ENCODE measurements around the gene ZNF341.
A peak's percentile ranks its signal among the peaks of the same experiment; 100 is the strongest.
"Not testable (repeated sequence)": the region's sequence is repeated elsewhere in the genome, so short reads cannot be mapped to it uniquely, and the experiment has no call there.

ZNF341 gene

DNA sequence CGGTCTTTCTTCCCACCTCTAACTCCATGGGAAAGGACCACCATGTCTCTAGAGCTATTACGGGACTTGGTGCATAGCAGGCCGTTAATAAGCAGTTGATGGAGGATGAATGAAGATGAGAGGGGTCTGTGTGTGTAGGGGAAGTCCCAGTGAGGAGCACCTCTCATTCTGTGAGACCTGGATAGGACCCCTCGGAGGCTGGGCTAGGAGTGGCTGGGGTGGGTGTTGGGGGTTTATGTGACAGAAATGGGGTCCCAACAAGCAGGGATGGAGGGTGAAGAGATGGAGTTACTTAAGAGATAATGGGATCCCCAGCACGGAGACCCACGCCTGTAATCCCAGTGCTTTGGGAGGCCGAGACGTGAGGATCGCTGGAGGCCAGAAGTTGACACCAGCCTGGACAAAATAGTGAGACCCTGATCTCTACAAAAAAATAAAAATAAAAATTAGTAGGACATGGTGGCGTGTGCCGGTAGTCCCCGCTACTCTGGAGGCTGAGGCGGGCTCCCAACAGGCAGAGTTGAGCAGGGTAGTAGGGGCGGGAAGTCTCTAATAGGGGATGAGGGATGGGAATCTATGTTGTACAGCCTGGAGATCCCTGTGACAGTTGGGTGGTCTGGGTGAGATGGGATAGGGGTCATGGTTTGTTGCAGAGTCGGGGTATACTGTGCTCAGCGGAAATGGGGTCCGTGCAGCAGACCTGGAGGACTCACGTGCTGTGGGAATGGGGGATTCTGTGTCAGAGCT lies 677 bp upstream of the ZNF341 start:
- DNase-seq (ENCODE audit: low read depth) = no peak

DNA sequence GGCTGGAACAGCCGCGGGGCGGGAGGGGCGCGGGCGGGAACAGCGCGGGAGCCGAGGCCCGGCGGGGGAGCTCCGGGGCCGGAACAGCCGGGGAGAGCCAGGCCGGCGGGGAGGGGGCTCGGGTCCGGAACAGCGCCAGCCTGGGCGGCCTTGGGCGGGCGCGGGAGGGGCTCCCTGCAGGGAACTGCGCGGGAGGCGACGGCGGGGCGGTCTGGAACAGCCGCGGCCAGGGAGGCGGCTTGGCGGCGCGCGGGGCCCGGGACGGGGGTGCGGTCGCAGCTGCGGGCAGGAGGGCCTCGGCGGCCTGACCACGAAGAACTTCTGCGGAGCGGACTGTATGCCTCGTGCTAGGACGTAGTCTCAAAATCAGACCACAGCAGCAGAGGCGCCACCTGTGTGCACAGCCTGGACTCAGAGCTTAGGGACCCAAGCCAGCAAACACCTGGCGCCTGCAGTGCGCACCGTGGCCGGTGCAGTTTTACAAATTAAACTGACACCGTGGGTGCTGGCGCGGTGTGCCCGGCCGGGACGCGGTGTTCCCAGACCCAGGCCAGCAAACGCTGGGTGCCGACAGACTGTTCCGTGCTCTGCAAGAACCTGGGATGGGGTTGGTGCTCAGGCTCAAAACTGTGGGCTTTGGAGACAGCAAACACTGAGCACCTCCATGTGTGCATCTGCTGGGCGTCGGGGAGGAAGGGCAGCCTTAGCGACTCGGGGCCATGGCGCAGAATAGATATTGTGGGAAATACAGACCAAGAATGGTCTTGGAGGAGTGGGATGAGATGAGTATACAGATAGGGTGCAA lies 572 bp downstream of the ZNF341 start:
- DNase-seq (ENCODE audit: low read depth) = no peak

DNA sequence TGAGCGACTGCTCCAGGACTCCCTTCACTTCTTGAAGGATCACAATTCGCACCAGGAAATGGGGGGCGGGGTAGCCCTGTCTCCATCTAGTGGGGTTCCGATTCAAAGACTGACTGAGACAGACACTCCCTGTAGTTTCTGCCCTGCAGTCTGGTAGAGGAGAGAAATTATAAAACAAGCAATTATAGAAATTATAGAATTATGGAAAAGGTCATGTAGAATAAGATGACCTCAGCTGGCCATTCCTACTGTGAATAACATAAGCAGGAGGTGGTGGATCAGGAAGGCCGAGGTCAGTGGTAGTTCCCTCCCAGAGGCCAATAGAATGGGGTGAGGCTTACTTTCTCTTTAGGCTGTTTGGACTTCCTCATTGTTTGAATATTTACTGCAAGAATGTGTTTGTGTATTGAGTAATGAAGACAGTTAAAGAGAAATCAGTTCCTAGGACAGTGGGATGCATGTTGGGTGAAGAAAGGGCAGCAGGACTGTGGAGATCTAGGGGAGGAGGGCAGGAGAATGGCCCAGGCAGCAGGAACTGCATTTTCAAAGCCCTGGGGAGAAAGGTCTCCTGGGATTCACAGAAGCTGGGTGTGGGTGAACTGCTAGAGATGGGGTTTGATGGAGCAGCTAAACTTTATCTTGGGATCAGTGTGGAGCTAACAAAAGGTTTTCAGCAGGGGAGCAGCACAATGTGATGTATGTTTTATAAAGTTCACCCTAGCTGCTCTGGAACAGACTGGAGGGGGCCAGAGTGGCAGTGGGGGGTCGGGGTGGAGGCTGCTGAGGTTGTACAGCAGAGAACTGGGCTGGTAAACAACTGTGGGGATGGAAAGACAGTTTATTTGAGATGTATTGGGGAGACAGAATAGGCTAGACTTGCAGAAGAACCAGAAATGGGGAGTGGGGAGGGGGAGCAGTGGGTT lies 2.1 kb downstream of the ZNF341 start:
- peak; percentile 47 for DNase-seq (ENCODE audit: low read depth)

DNA sequence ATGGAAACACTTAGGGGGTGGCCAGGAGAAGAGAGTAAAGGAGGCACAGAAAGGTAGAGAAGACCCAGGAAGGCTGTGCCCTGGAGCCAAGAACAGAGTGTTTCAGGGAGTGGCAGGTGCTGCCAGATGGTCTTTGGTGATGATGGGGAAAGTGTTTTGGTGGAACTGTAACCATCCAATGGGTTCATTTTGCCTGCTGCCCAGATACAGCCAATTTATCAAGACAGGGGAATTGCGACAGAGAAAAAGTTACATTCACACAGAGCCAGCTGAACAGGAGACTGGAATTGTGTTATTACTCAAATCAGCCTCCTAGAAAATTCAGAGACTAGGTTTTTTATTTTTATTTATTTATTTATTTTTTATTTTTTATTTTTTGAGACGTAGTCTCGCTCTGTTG lies 5.2 kb downstream of the ZNF341 start:
- no peak for DNase-seq (ENCODE audit: low read depth)

DNA sequence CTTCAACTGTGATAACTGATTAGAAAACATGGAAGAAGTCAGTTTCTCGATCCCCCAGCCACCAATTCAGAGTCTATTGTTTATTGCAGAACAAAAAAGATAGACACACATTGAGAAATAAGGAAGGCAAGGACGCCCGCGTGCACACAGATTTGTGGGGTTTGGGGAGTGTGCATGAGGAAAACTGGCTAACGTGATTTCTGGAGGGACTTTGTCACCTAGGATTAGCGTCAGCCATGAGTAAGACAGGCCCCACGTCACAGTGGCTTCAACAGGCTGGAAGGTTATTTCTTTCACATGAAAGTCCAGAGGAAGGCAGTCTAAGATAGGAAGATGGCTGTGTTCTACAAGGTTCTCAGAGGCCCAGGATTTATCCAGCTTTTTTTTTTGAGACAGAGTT lies 7.7 kb downstream of the ZNF341 start:
- DNase-seq (ENCODE audit: low read depth) = no peak

DNA sequence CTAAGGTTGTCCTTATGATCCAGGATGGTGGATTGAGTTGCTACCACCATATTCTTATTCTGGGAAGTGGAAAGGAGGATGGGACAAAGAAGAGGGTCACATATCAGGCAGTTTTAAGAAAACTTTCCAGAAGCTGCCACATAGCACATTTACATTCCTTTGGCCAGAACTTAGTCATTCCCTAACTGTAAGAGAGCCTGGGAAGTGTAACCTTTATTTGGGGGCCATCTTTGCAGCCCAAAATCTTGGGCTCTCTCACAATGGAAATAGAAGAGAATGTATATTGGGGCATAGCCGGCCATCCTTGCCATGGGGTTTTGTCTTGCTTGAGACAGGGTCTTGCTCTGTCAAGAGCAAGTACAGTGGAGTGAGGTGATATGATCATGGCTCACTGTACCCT lies 8.4 kb downstream of the ZNF341 start:
- DNase-seq (ENCODE audit: low read depth) = no peak

DNA sequence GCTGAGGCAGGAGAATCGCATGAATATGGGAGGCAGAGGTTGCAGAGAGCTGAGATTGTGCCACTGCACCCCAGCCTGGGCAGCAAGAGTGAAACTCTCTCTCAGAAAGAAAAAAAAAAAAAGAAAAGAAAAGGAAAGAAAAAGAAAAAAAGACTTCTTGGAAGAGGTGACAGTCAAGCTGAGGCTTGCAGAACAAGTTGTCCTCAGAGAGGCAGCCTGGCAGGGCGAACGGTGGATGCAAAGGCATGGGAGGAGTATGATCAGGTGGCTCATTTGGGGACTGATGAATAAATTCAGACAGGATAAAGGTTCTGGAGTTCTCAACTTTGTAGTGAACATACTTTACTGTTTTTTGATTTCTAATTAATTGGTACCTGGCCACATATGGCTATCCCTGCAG lies 12.4 kb downstream of the ZNF341 start:
- no peak for DNase-seq (ENCODE audit: low read depth)

DNA sequence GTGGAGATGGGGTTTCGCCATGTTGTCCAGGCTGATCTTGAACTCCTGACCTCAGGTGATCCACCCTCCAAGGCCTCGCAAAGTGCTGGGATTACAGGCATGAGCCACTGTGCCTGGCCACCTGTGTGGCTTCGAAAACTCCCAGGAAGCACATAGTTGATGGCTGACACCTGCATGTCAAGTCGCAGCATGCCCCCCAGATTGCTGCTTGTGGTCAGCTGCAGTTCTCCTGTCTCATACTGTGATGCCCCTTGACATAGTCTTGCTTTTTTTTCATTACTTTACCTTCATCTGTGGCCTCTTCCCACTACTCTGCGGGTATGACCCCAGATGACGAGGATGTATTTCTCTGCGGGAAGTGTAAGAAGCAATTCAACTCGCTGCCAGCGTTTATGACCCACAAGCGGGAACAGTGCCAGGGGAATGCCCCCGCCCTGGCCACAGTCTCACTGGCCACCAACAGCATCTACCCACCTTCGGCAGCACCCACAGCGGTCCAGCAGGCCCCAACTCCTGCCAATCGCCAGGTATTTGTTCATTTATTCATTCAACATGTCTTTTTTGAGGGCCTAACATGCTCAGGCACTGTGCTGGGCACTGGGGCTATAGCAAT lies 13.1 kb downstream of the ZNF341 start:
- no peak for DNase-seq (ENCODE audit: low read depth)

DNA sequence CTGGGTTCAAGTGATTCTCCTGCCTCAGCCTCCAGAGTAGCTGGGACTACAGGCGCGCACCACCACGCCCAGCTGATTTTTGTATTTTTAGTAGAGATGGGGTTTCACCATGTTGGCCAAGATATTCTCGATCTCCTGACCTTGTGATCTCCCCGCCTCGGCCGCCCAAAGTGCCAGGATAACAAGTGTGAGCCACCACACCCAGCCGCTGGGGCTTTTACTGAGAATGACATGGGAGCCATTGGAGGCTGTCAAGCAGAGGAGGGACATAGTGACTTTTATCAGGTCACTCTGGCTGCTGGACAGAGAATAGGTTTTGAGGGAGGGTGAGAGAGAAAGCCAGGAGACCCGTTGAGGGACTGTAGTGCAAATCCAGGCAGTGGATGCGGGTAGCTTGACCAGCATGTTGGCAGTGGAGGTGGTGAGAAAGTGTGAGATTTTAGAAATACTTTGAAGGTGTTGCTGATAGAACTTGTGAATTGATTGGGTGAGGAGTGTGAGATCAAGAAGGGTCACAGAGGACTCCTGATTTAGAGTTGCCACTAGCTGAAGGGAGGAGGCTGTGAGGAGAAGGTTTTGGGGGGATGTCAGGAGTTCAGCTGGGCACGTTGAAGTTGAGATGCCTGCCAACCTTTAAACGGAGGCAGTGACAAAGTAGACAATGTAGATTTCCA lies 14.7 kb downstream of the ZNF341 start:
- no peak for DNase-seq (ENCODE audit: low read depth)

DNA sequence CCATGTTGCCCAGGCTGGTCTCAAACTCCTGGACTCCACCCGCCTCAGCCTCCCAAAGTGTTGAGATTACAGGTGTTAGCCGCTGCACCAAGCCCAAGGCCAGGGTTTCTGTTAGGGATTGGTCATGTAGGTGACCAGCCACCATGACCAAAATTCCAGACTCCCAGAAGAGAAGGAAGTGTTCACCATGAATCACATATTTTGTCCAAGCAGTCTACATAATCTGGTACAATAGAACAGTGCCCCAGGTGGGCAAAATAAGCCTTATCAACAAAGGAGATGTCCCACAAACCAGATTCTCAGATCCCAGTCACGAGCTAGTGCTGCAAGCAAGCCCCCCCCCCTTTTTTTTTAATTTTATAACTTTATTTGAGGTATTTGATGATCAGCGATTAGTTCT lies 20.0 kb downstream of the ZNF341 start:
- no peak for DNase-seq (ENCODE audit: low read depth)

DNA sequence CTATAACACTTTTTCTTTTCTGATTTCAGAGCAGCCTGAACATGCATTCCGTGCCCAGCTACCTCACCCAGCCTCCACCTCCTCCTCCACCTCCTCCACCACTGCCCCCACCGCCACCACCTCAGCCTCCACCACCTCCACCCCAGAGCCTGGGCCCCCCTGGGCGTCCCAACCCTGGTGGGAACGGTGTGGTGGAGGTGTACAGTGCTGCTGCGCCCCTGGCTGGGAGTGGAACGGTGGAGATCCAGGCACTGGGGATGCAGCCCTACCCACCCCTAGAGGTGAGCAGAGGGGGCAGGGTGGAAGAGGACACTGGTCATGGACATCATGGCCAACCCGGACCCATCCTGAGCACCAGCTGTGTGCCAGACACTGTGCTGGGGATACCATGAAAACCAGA lies 21.3 kb downstream of the ZNF341 start:
- DNase-seq (ENCODE audit: low read depth) = no peak

DNA sequence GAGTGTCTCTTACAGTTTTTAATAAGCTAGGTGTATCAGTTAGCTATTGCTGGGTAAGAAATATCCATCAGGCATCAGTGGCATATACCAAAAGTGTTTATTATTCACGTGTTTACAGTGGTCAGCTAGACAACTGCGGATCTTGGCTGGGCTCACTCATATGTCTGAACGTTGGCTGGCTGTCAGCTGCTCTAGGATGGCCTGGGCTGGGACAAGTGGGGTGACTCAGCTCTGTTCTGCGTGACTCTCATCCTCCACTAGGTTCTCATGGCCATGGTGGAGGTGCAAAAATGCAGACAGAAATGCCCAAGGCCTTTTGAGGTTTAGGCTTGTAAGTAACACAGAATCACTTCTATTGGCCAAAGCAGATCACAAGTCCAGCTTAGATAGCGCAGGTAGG lies 22.0 kb downstream of the ZNF341 start:
- no peak for DNase-seq (ENCODE audit: low read depth)

DNA sequence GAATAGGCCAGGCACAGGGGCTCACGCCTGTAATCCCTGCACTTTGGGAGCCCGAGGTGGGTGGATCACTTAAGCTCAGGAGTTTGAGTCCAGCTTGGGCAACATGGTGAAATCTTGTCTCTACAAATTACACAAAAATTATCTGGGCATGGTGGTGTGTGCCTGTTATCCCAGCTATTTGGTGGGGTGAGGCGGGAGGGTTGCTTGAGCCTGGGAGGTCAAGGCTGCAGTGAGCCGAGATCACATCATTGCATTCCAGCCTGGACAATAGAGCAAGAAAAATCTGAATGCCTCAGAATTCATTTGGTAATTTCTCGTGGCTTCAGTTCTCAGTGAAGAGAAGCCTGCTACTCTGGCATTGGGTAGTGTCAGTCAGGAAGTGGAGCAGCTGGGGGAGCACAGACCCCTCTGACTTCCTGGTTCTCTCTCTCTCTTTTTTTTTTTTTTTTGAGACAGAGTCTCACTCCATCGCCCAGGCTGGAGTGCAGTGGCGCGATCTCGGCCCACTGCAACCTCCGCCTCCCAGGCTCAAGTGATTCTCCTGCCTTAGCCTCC lies 24.2 kb downstream of the ZNF341 start:
- DNase-seq (ENCODE audit: low read depth) = not testable (repeated sequence)

DNA sequence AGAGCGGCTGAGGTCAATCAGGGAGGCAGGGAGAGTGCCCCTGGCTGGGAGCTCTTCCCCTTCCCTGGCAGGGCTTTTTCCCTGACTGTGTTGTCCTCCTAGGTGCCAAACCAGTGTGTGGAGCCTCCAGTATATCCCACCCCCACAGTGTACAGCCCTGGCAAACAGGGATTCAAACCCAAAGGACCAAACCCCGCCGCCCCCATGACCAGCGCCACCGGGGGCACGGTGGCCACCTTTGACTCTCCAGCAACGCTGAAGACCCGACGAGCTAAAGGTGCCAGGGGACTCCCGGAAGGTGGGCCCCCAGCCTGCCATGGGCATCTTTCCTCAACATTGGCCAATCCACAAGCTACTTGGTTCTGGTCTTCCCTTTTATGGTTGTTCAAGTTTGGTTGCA lies 25.2 kb downstream of the ZNF341 start:
- DNase-seq (ENCODE audit: low read depth) = no peak

DNA sequence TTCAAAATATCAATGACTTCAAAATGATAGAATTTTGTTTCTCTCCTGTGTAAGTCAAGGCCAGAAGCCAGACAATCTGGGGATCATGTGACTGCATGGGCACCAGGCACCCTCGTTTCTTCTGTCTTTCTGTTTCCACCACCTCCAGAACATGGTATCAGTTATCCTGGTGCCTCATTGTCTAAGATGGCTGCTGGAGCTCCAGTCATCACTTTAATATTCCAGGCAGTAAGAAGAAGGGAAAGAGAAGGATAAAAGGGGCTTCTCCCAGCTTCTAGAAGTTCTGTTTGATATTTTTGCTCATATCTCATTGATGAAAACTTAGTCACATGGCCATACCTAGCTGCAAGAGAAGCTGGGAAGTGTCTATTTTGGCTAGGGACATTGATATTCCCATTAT lies 25.7 kb downstream of the ZNF341 start:
- DNase-seq (ENCODE audit: low read depth) = no peak

DNA sequence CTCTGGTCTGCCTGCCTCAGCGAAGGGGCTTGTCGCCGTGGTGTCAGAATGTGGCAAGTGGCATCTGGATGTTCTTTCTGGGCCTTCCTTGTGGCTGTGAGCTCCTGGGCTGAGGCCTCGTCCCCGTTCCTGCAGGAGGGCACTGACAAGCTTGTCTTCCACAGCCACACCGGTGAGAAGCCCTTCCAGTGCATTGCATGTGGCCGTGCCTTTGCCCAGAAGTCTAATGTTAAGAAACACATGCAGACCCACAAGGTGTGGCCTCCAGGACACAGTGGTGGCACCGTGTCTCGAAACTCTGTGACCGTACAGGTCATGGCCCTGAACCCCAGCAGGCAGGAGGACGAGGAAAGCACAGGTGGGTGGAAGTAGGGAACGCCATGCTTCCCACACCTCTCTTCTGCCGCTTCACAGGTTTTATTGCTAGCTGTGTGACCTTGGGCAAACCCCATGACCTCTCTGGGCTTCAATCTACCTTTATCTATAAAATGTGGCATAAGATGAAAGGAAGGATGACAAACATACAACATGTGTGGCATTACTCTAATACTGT lies 30.0 kb downstream of the ZNF341 start:
- DNase-seq (ENCODE audit: low read depth) = no peak

DNA sequence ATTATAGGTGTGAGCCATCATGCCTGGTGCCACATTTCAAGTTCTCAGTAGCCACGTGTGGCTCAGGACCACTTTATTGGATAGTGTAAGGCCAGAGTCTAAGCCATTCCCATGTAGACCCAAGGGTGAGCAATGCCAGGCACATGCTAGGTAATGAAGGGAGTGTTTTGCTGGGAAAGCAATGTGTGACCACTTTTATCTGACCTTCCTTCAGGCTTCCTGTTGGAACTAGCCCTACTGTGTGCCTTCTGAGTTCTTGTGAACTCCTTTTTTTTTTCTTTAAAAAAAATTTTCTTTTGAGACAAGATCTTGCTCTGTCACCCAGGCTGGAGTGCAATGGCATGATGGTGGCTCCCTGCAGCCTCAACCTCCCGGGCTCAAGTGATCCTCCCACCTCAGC lies 33.3 kb downstream of the ZNF341 start:
- no peak for DNase-seq (ENCODE audit: low read depth)

DNA sequence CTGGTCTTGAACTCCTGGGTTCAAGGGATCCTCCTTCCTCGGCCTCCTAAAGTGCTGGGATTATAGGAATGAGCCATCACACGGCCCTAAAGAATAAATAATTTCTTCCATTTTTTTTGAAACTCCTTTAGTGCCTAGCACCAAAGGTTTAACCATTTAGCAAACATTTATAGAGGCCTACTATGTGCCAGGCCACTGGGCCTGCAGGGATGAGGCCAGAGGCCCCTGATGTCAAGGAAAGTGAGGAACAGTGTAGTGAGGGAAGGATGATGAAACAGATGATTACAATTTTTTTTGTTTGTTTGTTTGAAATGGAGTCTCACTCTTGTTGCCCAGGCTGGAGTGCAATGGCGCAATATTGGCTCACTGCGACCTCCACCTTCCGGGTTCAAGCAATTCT lies 33.8 kb downstream of the ZNF341 start:
- no peak for DNase-seq (ENCODE audit: low read depth)

DNA sequence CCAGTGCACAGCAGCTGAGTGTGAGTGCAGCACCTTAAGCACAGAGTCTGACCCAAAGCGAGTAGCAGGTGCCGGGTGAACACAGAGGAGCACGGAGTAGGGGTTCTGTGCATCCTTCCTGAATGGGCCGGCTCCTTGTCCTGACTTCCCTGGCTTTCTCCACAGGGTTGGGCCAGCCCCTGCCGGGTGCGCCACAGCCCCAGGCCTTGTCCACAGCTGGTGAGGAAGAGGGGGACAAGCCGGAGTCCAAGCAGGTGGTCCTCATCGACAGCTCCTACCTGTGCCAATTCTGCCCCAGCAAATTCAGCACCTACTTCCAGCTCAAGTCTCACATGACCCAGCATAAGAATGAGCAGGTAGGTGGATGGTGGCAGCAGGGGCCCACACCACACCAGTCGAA lies 34.9 kb downstream of the ZNF341 start:
- DNase-seq (ENCODE audit: low read depth) = no peak

DNA sequence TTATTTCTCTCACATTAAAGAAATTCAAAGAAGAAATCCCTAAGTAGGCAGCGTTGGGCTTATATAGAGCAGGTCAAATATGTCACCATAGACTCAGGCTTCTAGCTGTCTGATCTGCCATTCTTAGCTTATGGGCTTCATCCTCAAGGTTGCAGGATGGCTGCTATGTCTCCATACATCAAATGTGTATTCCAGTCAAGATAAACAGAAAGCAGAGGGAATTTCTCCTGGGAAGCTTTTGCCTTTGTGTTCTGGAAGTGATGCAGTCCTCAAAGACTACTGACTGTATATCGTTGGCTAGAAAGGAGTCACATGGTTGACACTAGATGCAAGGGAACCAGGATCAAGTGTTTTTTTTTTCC lies 36.0 kb downstream of the ZNF341 start:
- no peak for DNase-seq (ENCODE audit: low read depth)

DNA sequence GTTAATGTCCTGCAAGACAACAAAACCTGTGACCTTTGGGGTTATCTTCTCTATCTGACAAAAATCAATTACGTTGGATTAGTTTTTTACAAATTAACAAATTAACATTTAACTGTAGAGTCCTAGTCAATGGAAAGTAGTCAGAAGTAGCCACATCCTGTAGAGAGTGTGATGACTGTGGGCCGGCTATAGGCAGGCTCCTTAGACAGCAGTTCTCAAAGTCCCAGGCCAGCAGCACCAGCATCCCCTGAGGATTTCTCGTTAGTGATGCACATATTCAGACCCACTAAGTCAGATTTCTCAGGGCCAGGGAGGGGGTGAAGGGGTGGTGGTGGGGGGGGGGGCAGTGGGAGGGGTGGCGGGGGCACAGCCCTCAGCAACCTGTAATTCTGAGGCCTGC lies 37.2 kb downstream of the ZNF341 start:
- DNase-seq (ENCODE audit: low read depth) = no peak
